ENCODE measurements around the gene FBXO38.

Gene FBXO38

GRCh38 chr5:148382961-148383360 is 797 bp upstream of the FBXO38 start:
- no peak for DNase-seq (ENCODE audit: low read depth)

GRCh38 chr5:148384380-148384737 is 601 bp downstream of the FBXO38 start:
- DNase-seq (ENCODE audit: low read depth) = no peak

GRCh38 chr5:148385094-148385493 is 1.3 kb downstream of the FBXO38 start:
- no peak for DNase-seq (ENCODE audit: low read depth)

GRCh38 chr5:148386041-148386440 is 2.3 kb downstream of the FBXO38 start:
- DNase-seq (ENCODE audit: low read depth) = no peak

DNA sequence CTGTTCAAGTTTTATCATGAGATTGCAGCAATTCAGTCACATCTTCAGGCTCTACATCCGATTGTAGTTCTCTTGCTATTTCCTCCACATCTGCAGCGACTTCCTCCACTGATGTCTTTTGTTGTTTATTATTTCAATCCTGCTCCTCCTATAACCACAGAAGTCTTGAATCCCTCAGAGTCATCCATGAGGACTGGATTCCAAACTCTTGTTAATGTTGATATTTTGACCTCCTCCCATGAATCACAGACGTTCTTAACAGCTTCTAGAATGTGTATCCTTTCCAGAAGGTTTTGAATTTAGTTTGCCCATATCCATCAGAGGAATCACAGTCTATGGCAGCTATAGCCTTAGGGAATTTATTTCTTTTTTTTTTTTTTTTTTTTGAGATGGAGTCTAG is 3.6 kb downstream of the FBXO38 start:
- peak; percentile 58 for DNase-seq (ENCODE audit: low read depth)

DNA sequence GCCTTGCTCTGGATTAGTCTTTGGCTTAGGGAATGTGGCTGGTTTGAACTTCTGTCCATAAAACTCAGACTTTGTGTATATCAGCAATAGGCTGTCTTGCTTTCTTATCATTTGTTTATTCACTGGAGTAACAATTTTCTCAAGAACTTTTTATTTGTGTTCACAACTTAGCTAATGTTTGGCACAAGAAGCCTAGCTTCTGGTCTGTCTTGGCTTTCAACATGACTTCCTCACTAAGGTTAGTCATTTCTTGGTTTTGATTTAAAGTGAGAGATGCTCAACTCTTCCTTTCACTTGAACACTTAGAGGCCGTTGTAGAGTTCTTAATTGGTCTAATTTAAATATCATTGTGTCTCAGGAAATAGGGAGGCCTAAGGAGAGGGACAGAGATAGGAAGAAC is 4.9 kb downstream of the FBXO38 start:
- DNase-seq (ENCODE audit: low read depth) = no peak

DNA sequence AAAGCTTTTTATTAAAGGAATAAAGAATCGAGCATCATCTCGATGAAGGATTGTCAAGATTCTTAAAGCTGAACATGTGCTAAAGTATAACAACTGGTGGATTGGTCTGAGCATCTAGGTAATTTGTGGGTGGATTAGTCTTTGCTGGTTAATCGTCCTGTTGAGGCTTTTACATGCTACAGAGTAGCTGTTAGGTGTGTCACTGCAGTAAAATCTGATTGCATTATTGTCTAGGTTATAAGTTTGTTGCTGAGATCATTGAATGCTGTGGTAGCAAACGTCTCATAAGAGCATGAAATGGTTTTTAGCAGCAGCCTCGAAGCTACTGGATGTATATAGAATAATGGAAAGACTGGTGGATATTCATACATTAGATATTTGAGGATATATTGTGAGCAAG is 7.2 kb downstream of the FBXO38 start:
- no peak for DNase-seq (ENCODE audit: low read depth)

DNA sequence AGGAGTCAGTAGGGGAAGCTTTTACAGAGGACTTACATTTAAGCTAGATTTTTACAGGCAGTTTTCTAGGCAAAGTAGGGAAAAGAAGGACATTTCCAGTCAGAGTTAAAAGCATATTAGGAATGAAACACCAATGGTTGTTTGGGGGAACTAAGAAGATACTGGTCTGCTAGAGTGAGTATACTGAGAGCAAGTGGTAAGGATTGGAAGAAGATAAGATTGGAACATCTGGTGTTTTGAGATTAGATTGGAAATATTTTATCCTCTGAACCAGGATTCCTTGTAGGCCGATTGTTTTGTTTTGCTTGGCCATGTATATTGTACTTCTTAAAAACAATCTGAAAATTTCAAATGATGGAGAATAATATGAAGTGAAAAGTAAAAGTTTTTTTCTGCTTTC is 7.7 kb downstream of the FBXO38 start:
- DNase-seq (ENCODE audit: low read depth) = no peak

DNA sequence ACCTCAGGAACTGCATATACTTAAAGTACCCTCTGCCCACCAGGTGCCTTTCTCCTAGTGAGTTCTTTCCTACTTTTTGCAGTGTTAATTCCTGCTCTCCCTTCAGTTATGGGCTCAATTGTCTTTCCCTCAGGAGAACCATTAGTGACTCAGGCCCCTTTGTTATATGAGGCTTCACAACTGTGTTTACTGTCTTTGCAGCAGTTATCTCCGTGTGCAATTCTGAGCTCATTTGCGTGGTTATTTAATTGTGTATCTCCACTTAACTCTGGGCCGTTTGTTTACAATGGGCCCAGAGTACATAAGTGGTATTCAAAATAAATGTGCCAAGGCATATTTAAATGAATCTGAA is 9.6 kb downstream of the FBXO38 start:
- no peak for DNase-seq (ENCODE audit: low read depth)

- DNase-seq (ENCODE audit: low read depth) = no peak
Observed at GRCh38 chr5:148394587-148395019, 10.8 kb downstream of the FBXO38 start.

- DNase-seq (ENCODE audit: low read depth) = no peak
Observed at GRCh38 chr5:148395031-148395430, 11.3 kb downstream of the FBXO38 start.

GRCh38 chr5:148397968-148398595 is 14.3 kb downstream of the FBXO38 start:
- DNase-seq (ENCODE audit: low read depth) = no peak

DNA sequence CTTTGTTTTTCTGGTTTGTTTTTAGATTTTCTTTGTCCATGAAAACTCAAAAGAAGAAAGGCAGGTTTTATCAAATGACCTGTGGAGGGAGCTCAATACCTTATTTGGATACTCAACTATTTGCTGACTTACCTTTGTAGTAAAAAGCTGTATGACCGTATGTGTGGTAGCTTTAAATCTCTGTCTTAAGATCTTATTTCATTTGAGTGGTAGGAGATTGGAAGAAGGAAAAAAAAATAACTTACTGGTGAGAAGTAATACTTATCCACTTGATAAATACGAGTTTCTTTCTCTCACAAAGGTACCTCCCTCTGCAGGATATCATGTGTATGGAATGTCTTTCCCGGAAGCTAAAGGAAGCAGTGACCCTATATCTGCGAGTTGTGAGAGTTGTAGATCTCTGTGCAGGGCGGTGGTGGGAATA is 15.0 kb downstream of the FBXO38 start:
- no peak for DNase-seq (ENCODE audit: low read depth)

DNA sequence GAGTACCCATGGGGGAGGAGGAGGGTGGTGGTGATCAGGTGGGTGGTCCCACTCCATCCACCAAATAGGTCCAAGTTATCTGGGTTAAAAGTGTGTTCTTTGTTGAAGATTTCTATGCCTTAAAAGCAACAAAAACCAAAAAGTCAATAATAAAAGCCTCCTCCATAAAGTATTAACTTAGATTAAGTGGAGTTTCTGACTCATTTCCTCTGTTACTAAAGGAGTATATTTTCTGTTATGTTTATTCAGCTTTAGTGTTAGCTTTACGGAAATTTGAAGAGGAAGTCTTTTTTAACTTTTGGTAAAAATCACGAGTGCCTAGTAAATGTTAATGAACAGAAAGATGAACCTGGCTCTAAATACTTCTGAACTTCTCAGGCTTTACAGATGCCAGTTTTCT is 17.8 kb downstream of the FBXO38 start:
- no peak for DNase-seq (ENCODE audit: low read depth)

GRCh38 chr5:148403344-148403743 is 19.6 kb downstream of the FBXO38 start:
- no peak for DNase-seq (ENCODE audit: low read depth)

GRCh38 chr5:148406406-148406805 is 22.6 kb downstream of the FBXO38 start:
- DNase-seq (ENCODE audit: low read depth) = no peak

- DNase-seq (ENCODE audit: low read depth) = peak; percentile 70
Observed at GRCh38 chr5:148408092-148408491, 24.3 kb downstream of the FBXO38 start.

DNA sequence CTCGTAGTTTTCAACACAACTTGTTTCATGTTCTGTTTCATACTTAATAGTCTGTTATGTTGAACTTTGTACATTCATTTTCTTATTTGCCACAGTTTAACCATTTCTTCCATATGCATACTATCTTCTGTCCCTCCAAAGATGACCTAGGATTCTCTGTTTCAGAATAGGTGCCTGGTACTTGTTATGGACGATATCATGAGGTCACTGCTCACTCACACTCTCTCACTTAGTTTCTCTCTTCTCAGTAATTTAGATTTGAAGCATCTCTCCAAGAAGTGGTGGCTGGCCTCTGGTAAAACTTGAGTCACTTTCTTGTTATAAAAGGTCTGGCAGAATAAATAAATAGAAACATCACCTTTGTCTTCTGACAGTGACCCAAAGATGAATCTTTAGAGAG is 28.4 kb downstream of the FBXO38 start:
- no peak for DNase-seq (ENCODE audit: low read depth)

DNA sequence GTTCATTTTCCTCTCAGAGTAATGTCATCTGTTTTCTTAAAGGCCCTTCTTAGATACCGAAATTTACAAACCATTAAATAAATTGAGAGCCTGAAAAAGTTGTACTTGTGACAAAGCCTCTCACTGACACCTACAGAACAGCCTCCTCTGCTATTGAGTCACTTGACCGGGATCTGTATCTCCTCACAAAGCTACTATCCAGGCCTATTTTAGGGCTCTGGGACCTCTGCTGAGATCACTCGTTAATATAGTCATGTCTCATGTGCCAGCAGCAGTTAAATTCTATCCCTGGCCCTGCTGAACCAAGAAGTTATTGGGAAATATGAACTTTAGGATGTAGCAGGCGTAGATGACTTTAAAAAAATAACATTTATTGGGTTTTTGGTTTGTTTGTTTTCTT is 31.1 kb downstream of the FBXO38 start:
- DNase-seq (ENCODE audit: low read depth) = no peak

- no peak for DNase-seq (ENCODE audit: low read depth)
Observed at GRCh38 chr5:148416416-148416815, 32.7 kb downstream of the FBXO38 start.

- DNase-seq (ENCODE audit: low read depth) = peak; percentile 79
Observed at GRCh38 chr5:148416921-148417320, 33.2 kb downstream of the FBXO38 start.

DNA sequence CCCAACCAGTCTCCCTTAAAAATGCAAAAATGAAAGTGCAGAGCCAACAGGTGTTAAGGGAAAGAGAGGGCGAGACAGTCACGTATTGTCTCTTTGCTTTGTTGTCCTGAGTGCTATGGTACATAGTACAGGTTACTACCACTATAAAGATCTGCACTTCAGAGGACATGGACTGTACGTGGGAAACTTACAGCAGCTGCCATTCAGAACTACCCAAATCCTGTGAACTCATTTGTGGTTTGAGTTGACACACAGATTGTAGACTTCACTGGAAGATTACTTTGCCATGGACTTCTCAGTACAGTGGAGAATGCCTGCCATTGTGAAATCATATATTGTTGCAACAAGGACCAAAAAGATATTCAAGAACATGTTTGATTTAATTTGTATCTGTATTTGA is 34.8 kb downstream of the FBXO38 start:
- peak; percentile 55 for DNase-seq (ENCODE audit: low read depth)

DNA sequence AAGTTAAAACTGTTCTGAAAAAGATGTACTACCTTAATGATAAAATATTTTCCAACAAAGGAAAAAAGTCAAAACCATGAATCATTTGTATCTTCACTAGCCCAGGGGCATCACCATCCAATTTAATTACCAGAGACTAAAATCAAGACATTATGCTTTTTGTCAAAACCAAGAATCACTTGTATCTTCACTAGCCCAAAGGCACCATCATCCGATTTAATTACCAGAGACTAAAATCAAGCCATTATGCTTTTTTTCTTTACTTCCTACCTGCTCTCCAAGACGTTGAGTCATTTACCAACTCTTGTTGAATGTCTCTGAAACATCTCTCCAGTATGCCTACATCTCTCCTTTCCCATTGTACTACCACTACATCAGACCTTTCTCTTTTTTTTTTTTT is 37.9 kb downstream of the FBXO38 start:
- DNase-seq (ENCODE audit: low read depth) = no peak

DNA sequence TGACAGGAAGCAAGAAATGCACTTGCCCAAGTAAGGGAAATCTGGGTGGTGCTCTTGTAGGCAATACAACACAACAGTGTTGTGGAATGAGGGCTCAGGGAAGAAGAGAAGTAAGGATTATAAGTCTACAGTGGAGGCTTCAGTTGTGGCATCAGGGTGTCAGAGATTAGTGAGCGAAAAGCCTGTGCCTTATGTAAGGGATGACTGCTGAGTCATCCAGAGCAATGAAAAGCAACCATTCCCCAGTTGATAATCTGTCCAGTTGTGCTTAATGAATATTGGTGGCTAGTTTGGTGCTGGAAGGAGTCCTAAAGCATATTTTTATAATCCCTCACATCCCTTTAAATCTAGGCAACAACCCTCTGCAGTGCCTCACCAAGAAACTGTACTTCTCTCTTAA is 42.0 kb downstream of the FBXO38 start:
- DNase-seq (ENCODE audit: low read depth) = no peak

DNA sequence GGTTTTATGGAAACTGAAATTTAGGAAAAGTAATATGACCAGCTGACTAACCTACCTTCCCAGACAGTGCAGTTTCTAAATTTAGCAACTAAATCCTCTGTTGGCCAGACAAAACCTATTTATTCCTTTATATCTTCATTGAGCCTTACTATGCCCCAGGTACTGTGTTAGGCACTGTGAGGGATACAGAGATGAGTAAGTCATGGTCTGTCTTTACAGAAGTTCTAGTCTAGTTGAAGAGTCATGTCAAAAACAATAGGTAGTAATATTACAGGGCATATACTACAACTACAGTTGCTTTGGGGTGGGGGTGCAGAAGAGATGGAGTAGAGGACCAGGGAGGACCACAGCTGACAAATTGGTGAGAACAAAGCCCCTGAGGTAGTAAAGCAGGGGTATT is 42.8 kb downstream of the FBXO38 start:
- DNase-seq (ENCODE audit: low read depth) = no peak
